Suppressor macrophage (primary cell): Measurements from ENCODE around the gene KDM6A.
"Not testable (repeated sequence)": the region's sequence is repeated elsewhere in the genome, so short reads cannot be mapped to it uniquely, and the experiment has no call there.

ENCODE experiments used
- DNase-seq, 4 experiments: peaks; one replicate each; pipeline ENCODE4 v3.0.0-alpha.2; 2020 to 2022

KDM6A gene

GRCh38 chrX:45133465-45133864 is 260.5 kb downstream of the KDM6A start:
- no peak for DNase-seq

DNA sequence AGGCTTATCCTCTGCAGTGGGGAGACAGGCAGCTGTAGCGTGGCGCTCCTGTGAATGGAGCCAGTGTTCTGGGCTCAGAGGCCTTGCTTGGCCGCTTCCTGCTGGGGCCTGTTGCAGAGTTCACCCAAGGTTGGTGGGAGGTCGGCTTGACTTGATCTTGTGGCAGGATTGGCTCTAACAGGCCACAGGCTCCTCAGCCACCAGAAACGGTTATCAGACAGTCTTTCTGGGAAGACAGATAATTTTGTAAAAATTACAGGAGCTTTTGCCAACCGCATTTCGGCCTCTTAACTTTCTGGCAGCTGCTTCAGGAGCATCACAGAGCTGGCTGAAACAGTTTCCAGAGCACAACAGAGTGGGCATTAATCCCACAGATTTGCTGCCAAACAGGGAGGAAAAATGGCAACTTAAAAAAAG is 261.3 kb downstream of the KDM6A start:
- no peak for DNase-seq

GRCh38 chrX:45134775-45135174 is 261.8 kb downstream of the KDM6A start:
- DNase-seq = no peak

- not testable (repeated sequence) for DNase-seq
Observed at GRCh38 chrX:45135391-45136075, 262.5 kb downstream of the KDM6A start.

GRCh38 chrX:45137531-45137930 is 264.5 kb downstream of the KDM6A start:
- DNase-seq = no peak

DNA sequence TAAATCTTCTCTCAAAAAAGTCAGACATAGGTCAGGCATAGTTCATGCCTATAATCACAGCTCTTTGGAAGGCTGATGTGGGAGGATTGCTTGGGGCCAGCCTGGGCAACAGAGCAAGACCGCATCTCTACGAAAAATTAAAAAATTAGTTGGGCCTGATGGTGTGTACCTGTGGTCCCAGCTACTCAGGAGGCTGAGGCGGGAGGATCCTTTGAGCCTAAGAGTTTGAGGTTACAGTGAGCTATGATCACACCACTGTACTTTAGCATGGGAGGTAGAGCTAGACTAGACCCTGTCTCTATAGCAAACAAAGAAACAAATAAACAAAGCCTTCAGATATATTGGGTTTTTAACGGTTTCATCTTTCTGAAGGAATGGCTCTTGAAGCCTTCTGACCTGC is 265.5 kb downstream of the KDM6A start:
- no peak for DNase-seq

- no peak for DNase-seq
Observed at GRCh38 chrX:45140812-45141211, 267.8 kb downstream of the KDM6A start.

- DNase-seq = no peak
Observed at GRCh38 chrX:45142185-45142584, 269.2 kb downstream of the KDM6A start.

- no peak for DNase-seq
Observed at GRCh38 chrX:45143455-45143854, 270.5 kb downstream of the KDM6A start.

DNA sequence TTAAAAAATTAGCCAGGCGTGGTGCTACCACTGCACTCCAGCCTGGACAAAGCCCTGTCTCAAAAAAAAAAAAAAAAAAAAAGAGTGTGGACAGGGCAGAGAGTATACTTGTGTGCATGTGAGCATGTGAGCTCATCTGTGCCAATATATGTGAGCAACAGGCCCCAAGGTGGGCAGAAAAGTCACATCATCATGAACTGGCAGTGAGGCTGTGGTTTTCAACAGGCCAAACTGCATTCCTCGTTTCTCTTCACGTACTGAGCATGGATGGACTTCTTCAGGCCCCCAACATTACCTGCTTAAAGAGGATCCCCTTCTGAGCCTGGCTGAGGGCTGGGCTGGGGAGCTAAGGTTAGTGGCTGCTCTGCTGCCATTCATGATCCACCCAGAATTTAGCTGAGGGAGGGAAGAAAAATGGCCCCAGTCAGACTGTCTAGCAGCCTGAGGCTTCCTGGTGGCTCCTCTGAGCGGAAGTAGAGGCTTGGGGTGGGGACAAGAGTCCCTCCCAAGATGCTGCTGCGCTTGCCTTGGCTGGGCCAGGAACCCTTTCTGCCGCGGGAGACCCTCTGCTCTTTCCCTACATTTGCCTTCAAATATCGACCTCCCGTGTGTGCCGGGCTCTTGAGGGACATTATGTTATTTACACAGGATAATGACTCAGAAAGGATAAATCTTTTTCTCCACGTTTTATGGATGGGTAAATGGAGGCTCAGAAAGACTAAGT is 272.7 kb downstream of the KDM6A start:
- DNase-seq = no peak

DNA sequence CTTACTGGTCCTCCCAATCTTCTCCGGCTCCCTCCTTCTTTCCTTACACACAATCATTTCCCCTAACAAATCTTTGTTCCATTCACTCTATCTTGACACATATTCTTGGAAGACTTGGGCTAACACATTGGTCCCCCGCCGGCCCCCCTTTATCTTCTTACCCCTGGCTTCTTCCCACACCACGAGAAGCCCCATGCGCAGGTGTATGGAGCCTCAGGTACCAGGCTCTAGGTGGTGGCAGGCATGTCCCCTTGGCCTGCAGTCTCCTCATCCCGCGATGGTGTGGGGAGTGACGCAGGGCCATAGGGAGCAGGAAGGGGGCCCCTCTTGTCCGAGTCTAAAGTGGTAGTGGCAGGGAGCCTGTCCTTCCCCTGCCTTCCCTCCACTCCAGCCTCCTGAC is 277.8 kb downstream of the KDM6A start:
- DNase-seq = no peak

- no peak for DNase-seq
Observed at GRCh38 chrX:45154033-45154360, 281.0 kb downstream of the KDM6A start.

GRCh38 chrX:45154462-45154861 is 281.5 kb downstream of the KDM6A start:
- no peak for DNase-seq

- no peak for DNase-seq
Observed at GRCh38 chrX:45157647-45158046, 284.7 kb downstream of the KDM6A start.
